GM12878 (cell line): Measurements from ENCODE around the gene TEX9. TPM values are rescaled to one million over a fixed set of nuclear protein-coding genes. Genes with fewer than 3 reads are reported as not detected.
A peak's percentile ranks its signal among the peaks of the same experiment; 100 is the strongest.

ENCODE experiments used
- BCL3 ChIP-seq: IDR thresholded peaks from 2 replicates; pipeline ENCODE4 v1.6.1; 2011; ENCODE audit warnings: borderline replicate concordance, low read depth, mild to moderate bottlenecking, moderate library complexity, low read length; ENCODE audit not compliant: insufficient read depth, poor library complexity, severe bottlenecking
- BRCA1 ChIP-seq: IDR thresholded peaks from 2 replicates; pipeline ENCODE4 v1.6.1; 2011; ENCODE audit warnings: low read depth, low read length, improper control_type of control experiment
- DPF2 ChIP-seq: fragments of 450-650 bp; IDR thresholded peaks from 2 replicates; pipeline ENCODE4 v1.6.1; 2017; ENCODE audit warnings: mild to moderate bottlenecking
- EGR1 ChIP-seq, 2 experiments: IDR thresholded peaks; 1 replicate in 1 of 2; 2 replicates in 1 of 2; pipeline ENCODE4 v1.6.1; 2011 to 2012; ENCODE audit warnings: low read depth in 2 of 2, low read length in 2 of 2, borderline replicate concordance in 1 of 2, mild to moderate bottlenecking in 1 of 2, moderate library complexity in 1 of 2
- FOXM1 ChIP-seq: IDR thresholded peaks from 2 replicates; pipeline ENCODE4 v1.6.1; 2012; ENCODE audit warnings: low read depth, mild to moderate bottlenecking, inconsistent platforms, low read length, moderate library complexity
- MYB ChIP-seq: fragments of 150-350 bp; IDR thresholded peaks from 2 replicates; pipeline ENCODE4 v1.6.1; 2014; ENCODE audit warnings: mild to moderate bottlenecking, low read depth, low read length, borderline replicate concordance
- NFYB ChIP-seq: IDR thresholded peaks from 2 replicates; pipeline ENCODE4 v1.6.1; 2011; ENCODE audit warnings: low read depth, mild to moderate bottlenecking, low read length, improper control_type of control experiment, moderate library complexity; ENCODE audit not compliant: insufficient read depth
- PKNOX1 ChIP-seq: fragments of 450-650 bp; IDR thresholded peaks from 2 replicates; pipeline ENCODE4 v1.6.1; 2016; ENCODE audit warnings: mild to moderate bottlenecking
- POLR2AphosphoS2 ChIP-seq: IDR thresholded peaks from 2 replicates; pipeline ENCODE4 v1.6.1; 2011; ENCODE audit warnings: low read depth, mild to moderate bottlenecking, low read length, improper control_type of control experiment, moderate library complexity
- RBBP5 ChIP-seq: fragments of 200-600 bp; sonication (generic); conservative IDR thresholded peaks from 2 replicates; pipeline ENCODE4 v1.6.1; 2016
- STAT3 ChIP-seq: IDR thresholded peaks from 2 replicates; pipeline ENCODE4 v1.6.1; 2011; ENCODE audit warnings: low read depth, low read length, improper control_type of control experiment
- TCF3 ChIP-seq: IDR thresholded peaks from 2 replicates; pipeline ENCODE4 v1.6.1; 2012; ENCODE audit warnings: low read depth, mild to moderate bottlenecking, low read length, borderline replicate concordance; ENCODE audit not compliant: insufficient read depth
- ZSCAN29 ChIP-seq: fragments of 450-650 bp; IDR thresholded peaks from 2 replicates; pipeline ENCODE4 v1.6.1; 2017; ENCODE audit warnings: mild to moderate bottlenecking, moderate library complexity
- polyA plus RNA-seq, 11 experiments: library from polyadenylated mRNA; depleted of rRNA in 4 of 11; unstranded in 6 of 11; stranded (reverse) in 5 of 11; fragments of >200 nt; fragmentation: Nextera tagmentation in 4 of 11; fragmentation: Illumina TruSeq in 1 of 11; extraction: Ambion mirVana in 4 of 11; extraction: Trizol in 1 of 11; gene quantifications; 1 replicate in 1 of 11; 2 replicates in 10 of 11; pipeline versions ENCODE4 v1.2.1 to v1.2.3, GENCODE V29; 2011 to 2016; ENCODE audit warnings: inconsistent platforms in 2 of 11, missing spikeins in 2 of 11, low read depth in 1 of 11
- total RNA-seq, 4 experiments: library from RNA; depleted of rRNA in 3 of 4; stranded (reverse); fragments of >200 nt in 3 of 4; fragmentation: Illumina TruSeq in 1 of 4; extraction: Trizol in 1 of 4; gene quantifications; 2 replicates each; pipeline versions ENCODE4 v1.2.1 to v1.2.3, GENCODE V29; 2013 to 2021
- TF ChIP-seq, protein P1 (sequence below): fragments of 450-650 bp; formaldehyde crosslinking; IDR thresholded peaks from 2 replicates; pipeline ENCODE4 v1.5.0; 2022; ENCODE audit warnings: mild to moderate bottlenecking, missing genetic modification characterization
- TF ChIP-seq, protein P2 (sequence below): fragments of 450-650 bp; IDR thresholded peaks from 2 replicates; pipeline ENCODE4 v1.6.1; 2017; ENCODE audit warnings: borderline replicate concordance
- TF ChIP-seq, protein P3 (sequence below): fragments of 150-350 bp; IDR thresholded peaks from 2 replicates; pipeline ENCODE4 v1.6.1; 2016; ENCODE audit warnings: low read depth, low read length
- TF ChIP-seq, protein P4 (sequence below): fragments of 450-650 bp; IDR thresholded peaks from 2 replicates; pipeline ENCODE4 v1.6.1; 2014; ENCODE audit warnings: mild to moderate bottlenecking

Gene TEX9
- total and polyA plus RNA-seq, 10 of the 15 experiments (the other 5 are each of a cell fraction or from before 2014, with no cell fraction given) = 9.0 to 155 (median 70.0) TPM

DNA sequence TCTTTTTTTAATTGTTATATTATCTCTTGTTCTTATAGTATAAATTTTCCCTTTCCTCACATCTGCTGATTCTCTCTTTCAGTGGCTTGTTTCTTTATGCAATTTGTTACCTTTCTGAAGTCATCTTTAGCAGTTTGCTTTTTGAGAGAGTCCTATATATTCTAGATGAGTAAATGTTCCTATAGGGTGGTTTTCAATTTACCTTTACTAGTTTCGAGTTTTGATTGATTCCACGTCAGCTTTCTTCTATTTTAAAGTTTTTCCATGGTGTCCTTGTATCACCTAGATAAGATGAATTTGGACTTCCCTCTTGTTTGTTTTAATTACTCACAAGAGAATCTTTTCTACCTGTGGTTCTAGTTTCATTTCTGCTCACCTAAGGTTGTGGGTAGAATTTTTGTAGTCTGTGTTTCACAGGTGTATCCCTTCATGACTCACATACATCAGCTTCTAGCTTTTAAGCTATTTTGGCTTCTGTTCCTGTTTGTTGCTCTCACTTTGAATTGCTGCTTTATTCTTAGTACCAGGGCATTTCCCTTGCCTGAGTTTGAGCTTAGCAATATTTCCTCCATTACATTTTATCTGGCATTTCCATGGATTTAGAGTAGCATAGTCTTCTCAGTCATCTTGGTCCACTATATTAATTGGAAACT, 6.4 kb downstream of the TEX9 start (continued):
- TF ChIP-seq TCF3 (peak; percentile 59; the same call in 1 of the 2 replicates), FOXM1 (peak; percentile 99), BCL3 (peak; percentile 89), POLR2AphosphoS2 (no peak), RBBP5 (no peak), MYB (no peak), BRCA1 (no peak), DPF2 (no peak), STAT3 (0 out of 2 replicates have a peak, but pooled peaks have one; percentile 22), EGR1 (IDR thresholded peaks at IDR 0.05; ENCODE audit: borderline replicate concordance in 1 of 2, low read depth in 2 of 2, low read length in 2 of 2) (no peak), PKNOX1 (no peak), NFYB (no peak), ZSCAN29 (no peak)
- TF ChIP-seq, protein P1, sequence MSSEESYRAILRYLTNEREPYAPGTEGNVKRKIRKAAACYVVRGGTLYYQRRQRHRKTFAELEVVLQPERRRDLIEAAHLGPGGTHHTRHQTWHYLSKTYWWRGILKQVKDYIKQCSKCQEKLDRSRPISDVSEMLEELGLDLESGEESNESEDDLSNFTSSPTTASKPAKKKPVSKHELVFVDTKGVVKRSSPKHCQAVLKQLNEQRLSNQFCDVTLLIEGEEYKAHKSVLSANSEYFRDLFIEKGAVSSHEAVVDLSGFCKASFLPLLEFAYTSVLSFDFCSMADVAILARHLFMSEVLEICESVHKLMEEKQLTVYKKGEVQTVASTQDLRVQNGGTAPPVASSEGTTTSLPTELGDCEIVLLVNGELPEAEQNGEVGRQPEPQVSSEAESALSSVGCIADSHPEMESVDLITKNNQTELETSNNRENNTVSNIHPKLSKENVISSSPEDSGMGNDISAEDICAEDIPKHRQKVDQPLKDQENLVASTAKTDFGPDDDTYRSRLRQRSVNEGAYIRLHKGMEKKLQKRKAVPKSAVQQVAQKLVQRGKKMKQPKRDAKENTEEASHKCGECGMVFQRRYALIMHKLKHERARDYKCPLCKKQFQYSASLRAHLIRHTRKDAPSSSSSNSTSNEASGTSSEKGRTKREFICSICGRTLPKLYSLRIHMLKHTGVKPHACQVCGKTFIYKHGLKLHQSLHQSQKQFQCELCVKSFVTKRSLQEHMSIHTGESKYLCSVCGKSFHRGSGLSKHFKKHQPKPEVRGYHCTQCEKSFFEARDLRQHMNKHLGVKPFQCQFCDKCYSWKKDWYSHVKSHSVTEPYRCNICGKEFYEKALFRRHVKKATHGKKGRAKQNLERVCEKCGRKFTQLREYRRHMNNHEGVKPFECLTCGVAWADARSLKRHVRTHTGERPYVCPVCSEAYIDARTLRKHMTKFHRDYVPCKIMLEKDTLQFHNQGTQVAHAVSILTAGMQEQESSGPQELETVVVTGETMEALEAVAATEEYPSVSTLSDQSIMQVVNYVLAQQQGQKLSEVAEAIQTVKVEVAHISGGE (CRISPR knock-in tag) = no peak
- TF ChIP-seq, protein P2, sequence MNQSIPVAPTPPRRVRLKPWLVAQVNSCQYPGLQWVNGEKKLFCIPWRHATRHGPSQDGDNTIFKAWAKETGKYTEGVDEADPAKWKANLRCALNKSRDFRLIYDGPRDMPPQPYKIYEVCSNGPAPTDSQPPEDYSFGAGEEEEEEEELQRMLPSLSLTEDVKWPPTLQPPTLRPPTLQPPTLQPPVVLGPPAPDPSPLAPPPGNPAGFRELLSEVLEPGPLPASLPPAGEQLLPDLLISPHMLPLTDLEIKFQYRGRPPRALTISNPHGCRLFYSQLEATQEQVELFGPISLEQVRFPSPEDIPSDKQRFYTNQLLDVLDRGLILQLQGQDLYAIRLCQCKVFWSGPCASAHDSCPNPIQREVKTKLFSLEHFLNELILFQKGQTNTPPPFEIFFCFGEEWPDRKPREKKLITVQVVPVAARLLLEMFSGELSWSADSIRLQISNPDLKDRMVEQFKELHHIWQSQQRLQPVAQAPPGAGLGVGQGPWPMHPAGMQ = no peak
- TF ChIP-seq, protein P3, sequence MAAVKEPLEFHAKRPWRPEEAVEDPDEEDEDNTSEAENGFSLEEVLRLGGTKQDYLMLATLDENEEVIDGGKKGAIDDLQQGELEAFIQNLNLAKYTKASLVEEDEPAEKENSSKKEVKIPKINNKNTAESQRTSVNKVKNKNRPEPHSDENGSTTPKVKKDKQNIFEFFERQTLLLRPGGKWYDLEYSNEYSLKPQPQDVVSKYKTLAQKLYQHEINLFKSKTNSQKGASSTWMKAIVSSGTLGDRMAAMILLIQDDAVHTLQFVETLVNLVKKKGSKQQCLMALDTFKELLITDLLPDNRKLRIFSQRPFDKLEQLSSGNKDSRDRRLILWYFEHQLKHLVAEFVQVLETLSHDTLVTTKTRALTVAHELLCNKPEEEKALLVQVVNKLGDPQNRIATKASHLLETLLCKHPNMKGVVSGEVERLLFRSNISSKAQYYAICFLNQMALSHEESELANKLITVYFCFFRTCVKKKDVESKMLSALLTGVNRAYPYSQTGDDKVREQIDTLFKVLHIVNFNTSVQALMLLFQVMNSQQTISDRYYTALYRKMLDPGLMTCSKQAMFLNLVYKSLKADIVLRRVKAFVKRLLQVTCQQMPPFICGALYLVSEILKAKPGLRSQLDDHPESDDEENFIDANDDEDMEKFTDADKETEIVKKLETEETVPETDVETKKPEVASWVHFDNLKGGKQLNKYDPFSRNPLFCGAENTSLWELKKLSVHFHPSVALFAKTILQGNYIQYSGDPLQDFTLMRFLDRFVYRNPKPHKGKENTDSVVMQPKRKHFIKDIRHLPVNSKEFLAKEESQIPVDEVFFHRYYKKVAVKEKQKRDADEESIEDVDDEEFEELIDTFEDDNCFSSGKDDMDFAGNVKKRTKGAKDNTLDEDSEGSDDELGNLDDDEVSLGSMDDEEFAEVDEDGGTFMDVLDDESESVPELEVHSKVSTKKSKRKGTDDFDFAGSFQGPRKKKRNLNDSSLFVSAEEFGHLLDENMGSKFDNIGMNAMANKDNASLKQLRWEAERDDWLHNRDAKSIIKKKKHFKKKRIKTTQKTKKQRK = no peak
- TF ChIP-seq, protein P4, sequence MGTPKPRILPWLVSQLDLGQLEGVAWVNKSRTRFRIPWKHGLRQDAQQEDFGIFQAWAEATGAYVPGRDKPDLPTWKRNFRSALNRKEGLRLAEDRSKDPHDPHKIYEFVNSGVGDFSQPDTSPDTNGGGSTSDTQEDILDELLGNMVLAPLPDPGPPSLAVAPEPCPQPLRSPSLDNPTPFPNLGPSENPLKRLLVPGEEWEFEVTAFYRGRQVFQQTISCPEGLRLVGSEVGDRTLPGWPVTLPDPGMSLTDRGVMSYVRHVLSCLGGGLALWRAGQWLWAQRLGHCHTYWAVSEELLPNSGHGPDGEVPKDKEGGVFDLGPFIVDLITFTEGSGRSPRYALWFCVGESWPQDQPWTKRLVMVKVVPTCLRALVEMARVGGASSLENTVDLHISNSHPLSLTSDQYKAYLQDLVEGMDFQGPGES = no peak
